ENCODE data around the gene GALT. TPM values are rescaled to one million over a fixed set of nuclear protein-coding genes. Genes with fewer than 3 reads are reported as not detected.

GALT gene
- total and polyA plus RNA-seq, 2 experiments from 2014 or later = 31.5 to 35.1 TPM

- no peak overlapping the region for H3K27ac ChIP-seq (ENCODE audit: low read depth)
- H3K9me2 ChIP-seq (ENCODE audit: insufficient read depth) = no peaks in the 10 kb centered on the region
- H3K79me2 ChIP-seq (replicated peaks; ENCODE audit: insufficient read depth) = peaks cover 6% of the 10 kb centered on the region
Measured at GRCh38 chr9:34651321-34651720, 4.8 kb downstream of the GALT start.

More at GRCh38 chr9:34651321-34651720, 4.8 kb downstream of the GALT start:
- no peak for ATAC-seq
- Mint-ChIP-seq H3K27me3 (ENCODE audit: insufficient read depth, low read depth, poor library complexity) (peaks cover 19% of the 10 kb centered on the region), H3K4me3 (peak overlapping the region; percentile 80), H3K9me3 (no peaks in the 10 kb centered on the region; the same call in 2 of the 3 replicates), H3K4me1 (peaks cover 46% of the 10 kb centered on the region), H3K27ac (peak overlapping the region; percentile 91; the same call in 1 of the 2 replicates), H3K36me3 (ENCODE audit: low read depth) (peaks cover 26% of the 10 kb centered on the region)
- no peak for DNase-seq (ENCODE audit: low spot score)
- TF ChIP-seq ZNF462 (CRISPR knock-in tag; IDR thresholded peaks at IDR 0.05) = no peak
- H3K4me2 ChIP-seq = peak overlapping the region; percentile 81
- H4K20me1 ChIP-seq (replicated peaks; ENCODE audit: insufficient read depth) = no peaks in the 10 kb centered on the region; the same call in none of the 2 replicates
- H2AFZ ChIP-seq = 0 out of 2 replicates have a peak overlapping the region, but pooled peaks have one; percentile 56
- no peaks in the 10 kb centered on the region for H3K27me3 ChIP-seq (ENCODE audit: insufficient read depth)
- H3K36me3 ChIP-seq (ENCODE audit: insufficient read depth) = peaks cover 3% of the 10 kb centered on the region; the same call in 1 of the 2 replicates
- peak overlapping the region; percentile 53 for H3K4me3 ChIP-seq
- H3F3A ChIP-seq (replicated peaks; ENCODE audit: low read depth) = peaks cover 12% of the 10 kb centered on the region; the same call in 1 of the 2 replicates
- H3K4me1 ChIP-seq (ENCODE audit: insufficient read depth) = peaks cover 25% of the 10 kb centered on the region
